Measurements from ENCODE around the gene SSR1.

DNA sequence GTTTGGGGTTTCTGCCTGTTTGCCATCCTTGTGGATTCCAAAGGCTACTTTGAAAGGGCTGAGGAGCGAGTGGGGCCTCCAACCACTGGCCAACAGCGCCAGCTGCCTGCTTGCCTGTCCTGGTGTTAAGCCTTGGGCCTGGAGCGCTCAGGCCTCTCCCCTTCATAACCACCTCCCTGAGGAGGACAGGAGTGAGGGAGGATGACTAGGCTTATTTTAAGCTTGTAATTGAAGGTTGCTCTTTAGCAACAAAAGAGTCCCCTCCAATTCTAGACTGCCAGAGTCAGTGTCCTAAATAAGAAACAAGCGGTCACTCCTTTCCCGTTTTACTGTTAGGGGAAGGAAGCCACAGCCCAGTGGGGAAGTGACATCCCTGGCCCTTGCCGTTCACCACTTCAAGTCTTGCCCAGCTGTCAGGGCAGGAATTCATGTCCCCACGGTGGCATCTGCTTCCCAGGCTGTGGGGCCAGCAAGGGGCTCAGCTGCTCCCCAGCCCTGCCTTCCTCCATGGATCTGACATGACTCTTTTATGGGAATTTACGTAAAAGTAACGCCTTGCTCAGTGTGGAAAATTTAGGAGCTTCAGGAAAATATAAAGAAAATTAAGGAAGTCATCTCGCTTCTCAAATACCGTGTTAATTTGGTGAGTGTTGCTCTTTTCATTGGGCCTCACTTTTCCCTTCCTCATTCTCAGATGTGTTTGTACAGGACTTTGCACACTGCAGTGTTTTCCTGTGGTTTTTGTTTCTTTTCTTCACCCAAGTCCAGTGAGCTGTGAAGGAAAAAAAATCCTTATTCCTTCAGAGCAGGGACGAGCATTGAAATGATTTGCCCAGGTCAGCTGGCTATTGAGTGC is 57.8 kb downstream of the SSR1 start:
- TF ChIP-seq, protein P1, sequence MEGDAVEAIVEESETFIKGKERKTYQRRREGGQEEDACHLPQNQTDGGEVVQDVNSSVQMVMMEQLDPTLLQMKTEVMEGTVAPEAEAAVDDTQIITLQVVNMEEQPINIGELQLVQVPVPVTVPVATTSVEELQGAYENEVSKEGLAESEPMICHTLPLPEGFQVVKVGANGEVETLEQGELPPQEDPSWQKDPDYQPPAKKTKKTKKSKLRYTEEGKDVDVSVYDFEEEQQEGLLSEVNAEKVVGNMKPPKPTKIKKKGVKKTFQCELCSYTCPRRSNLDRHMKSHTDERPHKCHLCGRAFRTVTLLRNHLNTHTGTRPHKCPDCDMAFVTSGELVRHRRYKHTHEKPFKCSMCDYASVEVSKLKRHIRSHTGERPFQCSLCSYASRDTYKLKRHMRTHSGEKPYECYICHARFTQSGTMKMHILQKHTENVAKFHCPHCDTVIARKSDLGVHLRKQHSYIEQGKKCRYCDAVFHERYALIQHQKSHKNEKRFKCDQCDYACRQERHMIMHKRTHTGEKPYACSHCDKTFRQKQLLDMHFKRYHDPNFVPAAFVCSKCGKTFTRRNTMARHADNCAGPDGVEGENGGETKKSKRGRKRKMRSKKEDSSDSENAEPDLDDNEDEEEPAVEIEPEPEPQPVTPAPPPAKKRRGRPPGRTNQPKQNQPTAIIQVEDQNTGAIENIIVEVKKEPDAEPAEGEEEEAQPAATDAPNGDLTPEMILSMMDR (conservative IDR thresholded peaks at IDR 0.05; ENCODE audit: low read depth in 2 of 2): peak in 1 of 2 experiments; percentile 23; a peak in 2 of 4 replicates
- no peak for TF ChIP-seq POLR2AphosphoS5 (IDR thresholded peaks at IDR 0.05; ENCODE audit: low read depth)
- TF ChIP-seq ZNF114 (CRISPR knock-in tag; IDR thresholded peaks at IDR 0.05): no peak
- no peak for TF ChIP-seq EZH2phosphoT487 (IDR thresholded peaks at IDR 0.05; ENCODE audit: unreplicated experiment)
- no peak for TF ChIP-seq EZH2 (IDR thresholded peaks at IDR 0.05; ENCODE audit: low read depth, unreplicated experiment)
